PC-9 (cell line): ENCODE results near the gene KLHL8.

Source experiments
- CTCF ChIP-seq: fragments of 200-600 bp; sonication (generic); conservative IDR thresholded peaks from 2 replicates; pipeline ENCODE4 v1.6.1; 2017; ENCODE audit warnings: mixed run types, antibody characterized with exemption, mild to moderate bottlenecking, moderate library complexity
- EZH2 ChIP-seq: fragments of 200-600 bp; sonication (generic); IDR thresholded peaks from 2 replicates; pipeline ENCODE4 v1.8.0; 2017; ENCODE audit warnings: antibody characterized with exemption, low read depth

- TF ChIP-seq CTCF (no peak), EZH2 (no peak)
Observed at GRCh38 chr4:87121341-87122065, 98.9 kb downstream of the KLHL8 start.
